ENCODE measurements around the gene KCNH8.

The KCNH8 gene

DNA sequence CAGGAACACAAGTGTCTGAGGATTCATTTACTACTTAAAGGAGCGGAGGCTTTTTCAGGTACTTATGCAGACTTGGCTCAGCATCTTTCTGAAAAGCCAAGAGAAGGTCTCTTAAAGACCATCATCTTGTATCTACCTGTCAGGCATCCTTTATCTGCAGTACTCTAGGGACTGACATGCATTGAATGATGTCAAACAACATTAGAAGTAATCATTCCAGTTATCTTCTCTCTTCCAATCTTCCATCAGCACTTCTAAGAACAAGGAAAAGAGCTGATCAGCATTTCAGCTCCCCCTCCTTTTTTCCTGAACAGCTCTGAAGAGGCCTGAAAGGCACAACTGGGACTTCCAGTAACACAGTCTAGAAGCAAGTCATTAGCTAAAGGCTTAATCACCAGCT is 214.8 kb downstream of the KCNH8 start:
- no peak for DNase-seq (ENCODE audit: low read depth, low spot score)

DNA sequence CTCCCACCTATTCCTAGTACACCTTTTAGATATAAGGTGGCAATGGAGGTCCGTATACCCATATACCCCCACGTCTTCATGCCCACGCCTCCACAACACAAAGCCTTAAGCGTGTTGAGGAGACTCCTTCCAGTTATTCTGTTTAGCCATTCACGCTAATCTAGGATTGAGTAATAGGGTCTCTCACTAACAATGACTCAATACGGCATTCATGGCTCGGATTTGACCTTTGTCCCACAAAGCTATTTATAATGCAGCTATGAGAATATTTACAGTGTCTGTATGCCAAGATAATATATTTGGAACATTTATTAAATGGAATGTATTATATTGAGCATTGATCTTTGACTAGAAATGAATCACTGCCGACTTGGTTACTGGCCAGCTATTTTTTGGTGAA is 215.8 kb downstream of the KCNH8 start:
- DNase-seq (ENCODE audit: low read depth, low spot score): no peak

DNA sequence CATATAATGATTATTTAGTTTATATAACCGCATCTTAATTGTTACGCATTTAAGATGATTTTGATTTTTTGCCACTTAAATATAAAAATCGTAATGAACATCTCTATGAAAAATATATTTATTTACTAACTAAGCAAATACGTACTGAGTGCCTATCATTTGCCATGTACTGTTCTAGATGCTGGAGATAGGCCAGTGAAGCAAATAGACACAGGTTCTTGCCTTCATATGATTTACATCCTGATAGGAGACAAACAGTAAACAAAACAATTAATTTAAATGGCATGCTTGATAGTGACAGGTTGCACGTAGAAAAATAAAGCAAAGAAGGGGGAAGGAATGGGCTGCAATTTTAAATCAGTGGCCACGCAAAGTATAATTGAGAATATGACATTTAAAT is 217.2 kb downstream of the KCNH8 start:
- DNase-seq (ENCODE audit: low read depth, low spot score): no peak

DNA sequence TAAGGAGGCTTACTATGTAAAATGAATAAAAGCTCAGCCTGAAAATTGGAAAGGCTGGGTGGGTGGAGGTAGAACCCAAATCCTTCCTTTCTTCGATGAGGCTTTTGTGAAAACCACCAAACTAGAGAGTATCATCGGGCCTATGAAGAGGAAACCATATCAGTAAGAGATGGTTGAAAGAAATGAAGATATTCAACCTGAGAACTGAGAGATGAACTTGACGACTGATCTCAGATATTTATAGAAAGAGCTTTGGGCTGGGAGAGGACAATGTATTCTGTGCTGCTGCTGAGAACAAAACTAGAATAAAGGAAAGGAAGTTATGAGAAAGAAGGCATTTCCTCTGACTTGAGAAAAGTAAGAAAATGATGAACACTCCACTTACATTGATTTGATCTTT is 236.6 kb downstream of the KCNH8 start:
- no peak for DNase-seq (ENCODE audit: low read depth, low spot score)

DNA sequence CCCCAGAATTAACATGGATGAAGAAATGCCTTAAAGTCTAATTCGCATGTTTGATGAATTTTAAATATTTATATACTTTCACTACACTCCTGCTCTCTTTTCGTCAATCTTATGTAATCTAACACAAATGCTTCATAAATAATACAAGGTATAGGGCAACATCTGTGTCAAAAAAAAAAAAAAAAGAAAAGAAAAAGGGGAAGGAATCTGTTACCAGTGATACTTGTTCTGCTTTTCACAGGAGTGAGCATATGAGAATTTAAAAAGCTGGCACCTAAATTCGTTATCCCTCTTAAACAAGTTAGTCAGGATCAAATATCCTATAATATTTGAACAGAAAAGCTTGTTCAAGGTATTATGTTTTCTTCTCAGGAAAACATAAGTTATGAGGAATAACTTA is 243.8 kb downstream of the KCNH8 start:
- no peak for DNase-seq (ENCODE audit: low read depth, low spot score)

DNA sequence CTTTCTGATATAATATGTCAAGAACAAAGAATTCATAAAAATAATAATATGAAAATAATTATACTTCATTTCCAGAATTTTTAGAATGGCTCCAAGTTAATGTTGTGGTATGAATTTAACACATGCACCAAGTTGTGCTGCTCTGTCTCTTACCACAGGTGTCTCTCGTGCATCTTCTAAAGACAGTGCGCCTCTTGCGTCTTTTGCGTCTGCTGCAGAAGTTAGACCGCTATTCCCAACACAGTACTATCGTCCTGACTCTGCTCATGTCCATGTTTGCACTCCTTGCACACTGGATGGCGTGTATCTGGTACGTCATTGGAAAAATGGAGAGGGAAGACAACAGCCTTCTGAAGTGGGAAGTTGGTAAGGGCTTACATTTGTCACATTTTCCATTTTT is 246.6 kb downstream of the KCNH8 start:
- DNase-seq (ENCODE audit: low read depth, low spot score): no peak

DNA sequence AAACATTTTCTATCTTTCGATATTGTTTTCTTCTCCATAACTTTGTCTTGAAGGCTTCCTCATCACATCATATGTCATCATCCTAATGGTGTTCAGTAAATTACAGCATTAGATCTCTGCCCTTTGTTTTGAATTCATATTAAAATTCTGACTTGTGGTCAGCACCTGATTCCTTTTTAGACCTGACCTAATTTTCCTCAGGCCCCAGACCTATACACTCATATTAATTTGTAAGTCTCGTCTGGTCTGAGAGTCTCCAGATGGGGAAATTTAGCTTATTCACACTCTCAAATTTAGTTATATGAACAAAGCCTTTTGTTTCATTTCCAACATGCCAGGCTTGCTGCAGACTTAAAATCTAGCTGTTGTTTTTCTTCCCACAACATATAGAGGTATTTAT is 248.4 kb downstream of the KCNH8 start:
- DNase-seq (ENCODE audit: low read depth, low spot score): no peak

DNA sequence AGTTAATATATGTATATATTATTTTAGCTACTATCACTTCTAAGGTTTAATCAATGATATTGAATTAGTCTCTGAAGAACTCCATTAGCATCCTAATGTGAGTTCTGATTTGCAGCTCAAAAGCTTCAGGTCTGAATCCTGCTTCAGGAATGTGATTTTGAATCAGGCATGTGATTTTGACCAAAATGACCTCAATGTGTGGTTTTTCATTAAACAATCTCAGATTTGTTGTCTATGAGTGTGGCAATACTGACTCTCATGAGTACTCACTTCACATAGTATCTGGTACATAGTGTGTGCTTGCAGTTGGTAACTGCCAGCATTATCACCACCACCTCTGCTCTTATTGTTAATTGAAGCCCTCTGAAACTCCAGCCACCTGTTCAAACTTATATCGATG is 251.0 kb downstream of the KCNH8 start:
- DNase-seq (ENCODE audit: low read depth, low spot score): no peak

DNA sequence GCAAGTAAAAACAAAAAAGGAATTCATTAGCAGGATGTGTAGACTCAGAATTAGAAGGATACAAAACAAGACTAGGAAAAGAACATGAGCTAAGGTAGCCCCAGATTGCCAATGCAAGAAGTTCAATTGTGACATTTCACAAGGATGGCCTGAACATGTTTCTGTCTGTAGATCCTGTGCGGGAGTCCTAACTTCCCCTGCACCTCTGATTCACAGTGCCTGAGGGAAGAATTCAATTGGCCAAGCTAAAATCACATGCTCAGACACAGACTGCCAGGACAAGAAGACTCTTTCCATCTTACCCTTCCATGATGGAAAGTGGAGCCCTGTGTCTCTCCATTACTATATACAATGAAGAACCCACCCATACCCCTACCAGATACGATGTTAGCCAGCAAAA is 251.5 kb downstream of the KCNH8 start:
- DNase-seq (ENCODE audit: low read depth, low spot score): no peak

DNA sequence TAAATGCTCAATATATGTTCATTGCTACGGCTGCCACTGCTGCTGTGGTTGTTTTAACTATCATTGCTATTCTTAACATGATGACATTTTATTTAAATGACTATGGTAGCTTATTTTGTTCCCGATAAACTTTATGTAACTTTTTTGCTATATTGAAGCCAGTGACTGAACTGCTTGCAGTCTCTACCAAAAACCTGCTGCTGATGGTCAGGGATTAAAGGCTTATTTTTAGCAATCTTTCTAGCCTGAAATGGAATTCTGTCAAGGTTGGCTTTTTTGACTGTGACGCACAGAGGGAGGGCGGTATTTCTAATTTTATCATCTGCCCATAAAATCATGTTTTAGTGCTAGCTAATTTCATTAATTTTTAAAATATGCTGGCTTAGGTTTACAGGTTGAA is 271.8 kb downstream of the KCNH8 start:
- no peak for DNase-seq (ENCODE audit: low read depth, low spot score)

DNA sequence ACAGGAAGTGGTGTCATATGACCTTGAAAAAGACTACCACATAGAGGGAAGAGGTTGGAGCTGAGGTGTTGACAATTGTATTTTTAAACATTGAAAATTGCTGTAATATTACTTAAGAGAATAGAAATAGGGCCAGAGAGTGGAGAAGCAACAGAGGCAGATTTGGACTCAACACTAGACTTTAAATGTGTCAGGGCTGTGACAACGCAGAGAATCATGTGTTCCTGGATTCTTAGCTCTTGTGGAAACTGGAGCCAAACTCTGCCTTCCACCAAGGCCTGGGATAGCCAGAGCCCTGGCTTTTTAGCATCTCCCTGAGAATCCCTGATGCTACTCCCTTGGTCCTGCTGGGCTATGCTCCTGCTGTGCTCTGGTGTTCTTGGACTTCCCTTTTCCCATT is 277.5 kb downstream of the KCNH8 start:
- no peak for DNase-seq (ENCODE audit: low read depth, low spot score)

DNA sequence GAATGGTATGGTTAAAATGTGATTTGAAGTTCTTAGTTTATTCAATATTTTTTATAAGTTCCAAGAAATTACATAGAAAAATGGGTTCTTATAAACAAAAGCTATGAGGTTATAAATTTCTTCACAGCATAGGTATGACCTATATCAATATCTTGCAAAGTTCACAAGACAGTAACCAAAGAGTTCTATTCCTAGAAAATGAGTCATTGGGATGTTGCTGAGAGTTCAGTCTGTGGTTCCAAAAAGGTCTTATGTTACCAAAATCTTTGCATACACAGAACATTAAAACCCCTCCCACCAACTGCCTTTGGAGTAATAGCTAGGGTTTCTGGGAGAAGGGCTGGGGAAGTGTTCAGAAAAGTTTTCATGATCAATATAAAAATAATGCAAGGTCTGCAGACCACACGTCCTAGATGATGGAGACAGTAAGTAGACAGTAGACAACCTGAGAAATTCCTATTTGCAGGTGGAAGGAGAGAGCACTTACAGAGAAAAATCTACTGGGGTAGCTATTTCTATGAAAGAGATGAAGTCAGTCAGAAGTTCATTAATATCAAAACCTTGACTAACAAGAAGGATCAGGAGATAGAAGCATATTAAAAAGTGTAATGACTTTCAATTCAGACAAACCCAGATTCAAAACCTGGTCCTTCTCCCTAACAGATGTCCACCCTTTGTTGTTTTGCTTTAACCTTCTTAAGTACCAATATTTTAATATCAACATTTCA is 279.3 kb downstream of the KCNH8 start:
- DNase-seq (ENCODE audit: low read depth, low spot score): no peak

DNA sequence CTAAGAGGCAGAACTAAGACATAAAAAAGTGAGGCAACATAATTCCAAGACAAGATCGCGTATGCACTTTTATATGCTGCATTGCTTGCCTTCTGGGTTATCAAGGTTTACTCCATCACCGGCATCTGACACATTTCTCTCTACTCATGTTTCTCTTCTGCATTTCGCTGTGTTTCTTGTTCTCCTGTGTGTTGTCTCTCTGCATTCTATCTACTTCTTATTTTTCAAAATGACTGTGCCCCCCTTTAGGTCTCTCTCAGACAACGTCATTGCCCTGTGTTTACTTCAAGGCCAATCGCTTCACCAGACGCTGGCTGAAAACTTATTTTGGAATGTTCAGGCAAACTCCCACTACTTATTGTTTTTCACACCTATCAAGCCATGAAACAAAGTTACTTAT is 280.4 kb downstream of the KCNH8 start:
- no peak for DNase-seq (ENCODE audit: low read depth, low spot score)

DNA sequence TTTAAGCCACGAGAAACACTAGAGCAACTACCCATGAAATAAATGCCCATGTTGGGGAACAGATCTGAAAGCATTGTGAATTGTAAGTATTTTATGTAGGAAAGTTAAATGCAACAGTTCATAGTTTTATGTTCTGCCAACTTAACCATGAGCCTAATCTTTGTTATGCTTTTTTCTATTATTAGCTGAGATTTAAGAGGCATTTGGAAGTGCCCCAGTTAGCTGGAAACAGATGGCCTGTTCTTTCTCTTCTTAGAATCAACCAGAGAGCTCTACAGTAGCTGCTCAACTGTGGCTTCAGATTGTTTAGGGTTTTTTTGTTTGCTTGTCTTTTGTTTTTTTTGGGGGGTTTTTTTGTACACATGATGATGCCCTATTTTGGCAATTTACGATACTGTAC is 284.4 kb downstream of the KCNH8 start:
- DNase-seq (ENCODE audit: low read depth, low spot score): no peak

DNA sequence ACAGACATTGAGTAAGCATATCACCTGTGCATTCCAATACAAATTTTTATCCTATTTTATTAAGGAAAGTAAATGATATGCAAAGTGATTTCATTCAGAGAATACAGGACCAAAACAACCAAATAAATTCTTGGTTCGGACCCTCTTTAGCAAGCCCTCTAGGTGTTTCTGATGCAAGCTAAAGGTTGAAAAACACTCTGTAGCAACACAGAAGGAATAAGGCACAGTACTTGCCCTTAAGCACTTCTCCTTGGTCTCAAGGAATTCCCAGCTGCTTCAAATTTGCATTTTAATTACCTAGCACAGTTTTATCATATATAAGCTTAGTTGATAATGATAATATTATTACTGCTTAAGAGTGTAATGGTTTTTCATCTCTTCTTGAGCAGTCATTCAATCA is 288.4 kb downstream of the KCNH8 start:
- no peak for DNase-seq (ENCODE audit: low read depth, low spot score)

DNA sequence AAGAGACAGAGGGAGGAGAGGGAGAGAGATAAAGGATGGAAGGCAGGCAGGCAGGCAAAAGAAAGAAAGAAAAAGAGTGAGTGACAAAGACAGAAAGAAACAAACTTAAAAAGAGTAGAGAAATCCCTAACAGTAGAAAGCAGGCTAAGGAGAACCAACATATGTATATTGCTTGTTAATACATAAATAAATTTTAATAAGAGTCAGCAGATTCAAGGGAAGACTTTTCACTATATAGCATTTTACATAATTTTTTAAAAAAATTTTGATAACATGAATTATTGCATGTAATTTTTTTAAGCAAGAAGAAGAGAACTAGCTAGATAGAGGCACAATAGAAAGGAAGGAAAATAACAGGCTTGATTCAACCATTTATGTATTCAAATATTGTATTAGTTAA is 291.6 kb downstream of the KCNH8 start:
- no peak for DNase-seq (ENCODE audit: low read depth, low spot score)

DNA sequence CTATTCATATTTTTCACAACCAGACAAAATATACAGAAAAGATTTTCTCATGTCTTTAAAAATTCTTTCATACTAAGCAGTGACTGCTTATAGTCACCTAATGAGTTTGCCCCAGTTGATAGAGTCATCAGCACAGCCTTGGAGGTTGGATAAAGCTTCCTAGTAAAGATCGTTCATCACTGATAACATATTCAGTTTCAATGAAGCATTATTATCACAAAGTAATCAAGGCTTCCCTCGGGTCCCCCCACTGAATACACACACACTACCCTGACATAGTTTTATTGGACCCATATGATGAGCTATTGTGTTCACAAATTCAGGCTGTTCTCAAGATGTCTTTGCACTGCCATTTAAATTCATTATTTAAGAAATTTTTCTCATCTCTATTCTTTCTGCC is 297.8 kb downstream of the KCNH8 start:
- DNase-seq (ENCODE audit: low read depth, low spot score): no peak

DNA sequence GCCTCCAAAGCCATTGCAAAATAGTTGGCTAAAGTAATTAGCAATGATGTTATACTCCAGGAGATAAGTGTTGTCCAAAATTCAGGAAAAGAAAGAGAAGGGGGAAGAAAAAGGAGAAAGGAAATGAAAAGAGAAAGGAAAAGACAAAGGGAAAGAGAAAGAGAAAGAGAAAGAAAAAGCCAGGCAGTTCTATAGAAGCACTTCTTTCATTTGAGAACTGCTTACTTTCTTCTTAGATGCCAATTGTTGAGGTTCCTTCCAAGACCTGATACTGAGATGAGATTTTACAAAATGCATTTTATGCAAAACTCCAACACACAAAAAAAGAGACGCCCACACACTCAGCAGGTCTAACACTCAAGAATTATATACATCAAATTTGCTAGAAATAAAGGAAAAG is 298.4 kb downstream of the KCNH8 start:
- no peak for DNase-seq (ENCODE audit: low read depth, low spot score)

DNA sequence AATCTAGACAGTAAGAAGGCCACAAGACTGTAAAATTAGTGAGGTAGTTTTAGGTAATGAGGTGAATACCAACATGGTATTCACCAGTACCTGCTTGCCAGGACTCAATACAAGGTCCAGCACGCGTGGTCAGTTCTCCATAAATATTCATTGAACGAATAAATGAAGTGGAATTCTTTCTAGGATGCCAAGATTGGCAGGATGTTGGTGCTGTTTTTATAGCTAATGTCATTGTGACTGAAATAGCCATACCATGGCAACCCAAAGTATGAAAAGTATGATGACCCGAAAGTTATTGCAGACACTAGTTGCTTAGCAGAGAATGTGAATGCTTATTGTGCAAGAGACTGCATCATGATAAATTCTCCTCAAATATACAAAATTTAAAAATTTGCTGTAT is 307.2 kb downstream of the KCNH8 start:
- DNase-seq (ENCODE audit: low read depth, low spot score): no peak

DNA sequence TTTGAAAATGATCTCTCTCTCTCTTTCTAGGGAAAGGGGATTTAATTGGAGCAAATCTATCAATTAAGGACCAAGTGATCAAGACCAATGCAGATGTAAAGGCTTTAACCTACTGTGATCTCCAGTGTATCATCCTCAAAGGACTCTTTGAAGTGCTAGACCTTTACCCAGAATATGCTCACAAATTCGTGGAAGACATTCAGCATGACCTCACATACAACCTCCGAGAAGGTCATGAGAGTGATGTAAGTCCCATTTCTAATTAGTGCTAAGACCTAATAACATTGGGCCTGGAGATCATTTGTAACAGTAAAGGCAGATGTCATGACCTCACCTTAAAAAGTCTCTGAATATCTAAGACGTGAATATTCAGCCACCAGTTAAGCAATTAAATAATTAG is 308.4 kb downstream of the KCNH8 start:
- no peak for DNase-seq (ENCODE audit: low read depth, low spot score)

DNA sequence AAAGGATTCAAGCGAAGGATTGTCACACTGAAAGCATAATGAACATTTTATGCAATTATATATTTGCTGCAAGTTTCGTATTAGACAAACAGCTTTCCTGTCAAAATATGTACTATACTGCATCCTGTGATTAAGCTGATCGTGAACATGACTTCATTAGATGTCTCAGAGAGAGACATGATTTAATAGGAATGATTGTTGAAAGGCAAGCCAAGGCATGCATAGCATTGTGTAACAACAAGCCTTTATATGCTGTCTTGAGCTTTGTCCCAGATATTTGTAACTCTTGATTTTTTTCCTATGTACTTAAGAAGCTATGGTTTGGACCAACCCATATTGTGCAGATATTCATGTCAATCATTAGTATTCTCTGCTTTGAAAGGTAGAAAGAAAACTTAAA is 309.1 kb downstream of the KCNH8 start:
- DNase-seq (ENCODE audit: low read depth, low spot score): no peak

DNA sequence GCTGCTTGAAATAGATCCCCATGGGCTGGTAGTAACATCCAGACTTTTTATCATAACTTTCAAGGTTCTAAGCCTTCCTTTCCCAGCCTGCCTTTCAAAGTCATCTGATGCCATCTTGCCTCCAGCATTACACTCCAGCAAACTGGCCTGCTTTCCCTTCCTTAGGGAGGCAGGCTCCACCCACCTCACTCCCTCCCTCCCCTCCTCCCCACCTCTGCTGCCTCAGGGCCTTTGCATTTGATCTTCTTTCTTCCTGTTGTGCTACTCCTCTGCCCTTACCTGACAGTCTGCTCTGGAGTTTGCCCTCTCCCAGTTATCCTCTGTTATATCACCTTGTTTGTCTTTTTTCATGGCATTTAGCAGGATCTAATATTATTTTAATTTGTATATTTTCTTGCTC is 319.5 kb downstream of the KCNH8 start:
- DNase-seq (ENCODE audit: low read depth, low spot score): no peak

DNA sequence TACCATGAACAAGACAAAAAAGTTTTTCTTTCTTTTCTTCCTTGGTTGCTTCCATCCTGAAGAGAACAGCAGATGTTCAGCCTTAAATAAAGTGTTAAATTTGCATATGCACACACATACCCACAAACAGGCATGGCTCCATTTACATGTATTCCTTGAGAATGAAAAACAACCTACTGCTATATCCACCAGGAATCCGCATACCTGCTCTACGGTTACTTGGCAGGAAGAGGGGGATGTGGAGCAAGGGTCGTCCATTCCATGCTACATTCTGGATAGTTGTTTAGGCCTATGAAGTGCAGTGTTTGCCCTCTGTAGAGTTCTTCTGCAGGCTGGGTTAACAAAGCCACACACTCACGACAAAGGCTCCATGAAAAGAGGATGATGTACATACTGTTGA is 322.8 kb downstream of the KCNH8 start:
- no peak for DNase-seq (ENCODE audit: low read depth, low spot score)

DNA sequence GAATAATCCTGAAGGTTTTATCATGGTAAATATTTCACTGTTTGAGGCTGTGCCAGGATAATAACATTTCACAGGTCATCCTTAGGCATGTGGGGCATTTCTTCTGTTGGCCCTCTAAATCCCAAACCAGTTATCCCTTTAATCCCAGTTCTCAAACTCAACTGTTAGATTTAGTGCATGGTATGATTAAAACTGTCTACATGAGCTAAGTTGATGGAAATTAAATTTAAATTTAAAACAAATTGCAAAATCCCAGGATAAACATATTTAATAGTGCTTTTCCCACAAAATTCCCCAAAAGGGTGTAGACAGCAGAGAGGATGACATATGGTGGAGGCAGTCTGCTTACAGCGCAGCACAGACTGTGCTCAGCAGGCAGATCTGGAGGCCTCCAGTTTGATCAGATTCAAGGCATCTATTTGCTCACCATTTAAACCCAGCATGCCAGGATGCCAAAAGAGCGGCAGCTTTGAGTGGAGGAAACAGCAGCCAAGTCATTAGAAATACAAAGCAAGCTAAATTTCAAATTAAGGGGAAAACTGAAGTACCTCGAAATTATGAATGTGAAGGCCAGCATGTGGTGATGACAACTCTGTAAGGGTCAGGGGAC is 325.8 kb downstream of the KCNH8 start:
- DNase-seq (ENCODE audit: low read depth, low spot score): no peak
